BLaER1 treated with 17β-estradiol and CSF1 and Interleukin-3, amounts not matched to agents 10 nM and 100 nM (cell line): ENCODE measurements around the gene PKN1.

Experiments used
- H3K27ac ChIP-seq, 11 experiments: shearing (Covaris generic); formaldehyde crosslinking; 2 replicates each; pipeline ENCODE4 v1.8.1; 2022
- H3K27me3 ChIP-seq, 11 experiments: shearing (Covaris generic); formaldehyde crosslinking; 2 replicates each; pipeline ENCODE4 v1.8.1; 2022
- H3K36me3 ChIP-seq, 11 experiments: shearing (Covaris generic); formaldehyde crosslinking; 2 replicates each; pipeline ENCODE4 v1.8.1; 2022
- H3K4me1 ChIP-seq, 10 experiments: shearing (Covaris generic); formaldehyde crosslinking; 2 replicates each; pipeline ENCODE4 v1.8.1; 2022
- H3K4me2 ChIP-seq, 11 experiments: shearing (Covaris generic); formaldehyde crosslinking; 2 replicates each; pipeline ENCODE4 v1.8.1; 2022
- H3K4me3 ChIP-seq, 10 experiments: shearing (Covaris generic); formaldehyde crosslinking; 2 replicates each; pipeline ENCODE4 v1.8.1; 2022
- H3K9ac ChIP-seq, 11 experiments: shearing (Covaris generic); formaldehyde crosslinking; 2 replicates each; pipeline ENCODE4 v1.8.1; 2022
- H3K9me3 ChIP-seq, 11 experiments: shearing (Covaris generic); formaldehyde crosslinking; replicated peaks in 1 of 11; 2 replicates each; pipeline ENCODE4 v1.8.1; 2022
- H4K20me1 ChIP-seq, 11 experiments: shearing (Covaris generic); formaldehyde crosslinking; 2 replicates each; pipeline ENCODE4 v1.8.1; 2022
- Cebpa-rat ChIP-seq, 11 experiments: shearing (Covaris generic); IDR thresholded peaks; 2 replicates each; pipeline ENCODE4 v1.8.1; 2022

The PKN1 gene

DNA sequence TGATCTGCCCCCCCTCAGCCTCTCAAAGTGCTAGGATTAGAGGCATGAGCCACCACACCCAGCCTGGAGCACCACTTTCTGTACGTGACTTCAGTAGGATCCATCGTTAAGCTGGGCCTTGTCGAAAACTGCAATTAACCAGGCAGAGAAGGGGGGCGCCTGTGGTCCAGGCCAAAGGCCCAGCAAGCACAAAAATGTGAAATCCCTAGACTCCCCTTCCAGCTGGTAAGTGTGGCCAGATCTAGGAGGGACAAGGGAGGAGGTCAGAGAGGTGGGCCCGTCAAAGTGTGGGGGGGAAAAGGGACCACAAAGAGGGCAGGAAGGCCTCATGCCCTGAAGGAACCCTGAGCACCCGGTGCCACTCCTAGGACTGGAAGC, 27.7 kb upstream of the PKN1 start:
- H3K9me3 ChIP-seq, result no peaks in the 10 kb centered on the region
- peaks cover 39 to 76% (median 58%) of the 10 kb centered on the region in 10 experiments for H3K4me1 ChIP-seq
- peaks cover 84 to 93% (median 89%) of the 10 kb centered on the region in 11 experiments for H3K36me3 ChIP-seq
- H3K4me3 ChIP-seq, result peak overlapping the region in 1 of 10 experiments; percentile 20; a peak in 2 of 20 replicates
- H3K27me3 ChIP-seq, result no peaks in the 10 kb centered on the region
- peak overlapping the region in 2 of 11 experiments; percentile 30 to 32; a peak in 2 of 22 replicates for H3K27ac ChIP-seq
- H3K9ac ChIP-seq, result no peak overlapping the region
- H3K4me2 ChIP-seq, result peak overlapping the region in 6 of 11 experiments; percentile 21 to 42 (median 27); a peak in 7 of 22 replicates
- H4K20me1 ChIP-seq, result peaks cover 26 to 48% (median 39%) of the 10 kb centered on the region in 11 experiments
- no peak for TF ChIP-seq Cebpa-rat (IDR thresholded peaks at IDR 0.05)

DNA sequence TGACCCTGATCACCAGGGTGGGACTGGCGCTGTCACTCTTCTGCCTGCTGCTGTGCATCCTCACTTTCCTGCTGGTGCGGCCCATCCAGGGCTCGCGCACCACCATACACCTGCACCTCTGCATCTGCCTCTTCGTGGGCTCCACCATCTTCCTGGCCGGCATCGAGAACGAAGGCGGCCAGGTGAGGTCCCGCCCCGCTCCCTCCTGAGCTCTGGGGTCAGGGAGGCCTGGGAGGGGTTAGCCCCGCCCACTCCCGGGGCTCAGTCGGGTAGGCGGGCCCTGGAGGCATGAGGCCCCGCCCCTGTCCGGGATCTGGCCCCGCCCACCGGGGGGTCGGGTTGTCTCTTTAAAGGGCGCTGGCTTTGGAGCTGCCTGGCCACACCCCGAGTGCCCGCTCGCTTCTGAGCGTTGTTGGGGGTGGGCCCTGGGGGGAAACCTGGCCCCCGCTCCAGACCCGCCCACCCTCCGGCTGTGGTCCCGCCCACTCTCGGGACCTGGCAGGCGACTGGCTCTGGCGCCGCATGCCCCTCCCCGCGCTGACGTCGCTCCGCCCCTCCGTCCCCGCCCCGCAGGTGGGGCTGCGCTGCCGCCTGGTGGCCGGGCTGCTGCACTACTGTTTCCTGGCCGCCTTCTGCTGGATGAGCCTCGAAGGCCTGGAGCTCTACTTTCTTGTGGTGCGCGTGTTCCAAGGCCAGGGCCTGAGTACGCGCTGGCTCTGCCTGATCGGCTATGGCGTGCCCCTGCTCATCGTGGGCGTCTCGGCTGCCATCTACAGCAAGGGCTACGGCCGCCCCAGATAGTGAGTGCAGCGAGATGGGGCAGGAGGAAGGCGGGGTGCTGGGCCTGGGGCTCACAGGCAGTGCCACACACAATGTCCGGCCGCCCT, 27.1 kb upstream of the PKN1 start:
- Histone ChIP-seq H3K36me3 (peaks cover 90 to 98% (median 95%) of the 10 kb centered on the region in 11 experiments), H3K27ac (peak overlapping the region in 10 of 11 experiments; percentile 11 to 64 (median 54); a peak in 15 of 22 replicates), H4K20me1 (peaks cover 33 to 54% (median 46%) of the 10 kb centered on the region in 11 experiments), H3K4me3 (peak overlapping the region in 3 of 10 experiments; percentile 20 to 29 (median 21); a peak in 2 of 20 replicates), H3K27me3 (no peaks in the 10 kb centered on the region), H3K4me1 (peaks cover 39 to 76% (median 58%) of the 10 kb centered on the region in 10 experiments), H3K9ac (peak overlapping the region in 10 of 11 experiments; percentile 25 to 71 (median 58); a peak in 16 of 22 replicates), H3K4me2 (peak overlapping the region; percentile 15 to 63 (median 56); a peak in 19 of 22 replicates), H3K9me3 (no peaks in the 10 kb centered on the region)
- no peak for TF ChIP-seq Cebpa-rat (IDR thresholded peaks at IDR 0.05)

DNA sequence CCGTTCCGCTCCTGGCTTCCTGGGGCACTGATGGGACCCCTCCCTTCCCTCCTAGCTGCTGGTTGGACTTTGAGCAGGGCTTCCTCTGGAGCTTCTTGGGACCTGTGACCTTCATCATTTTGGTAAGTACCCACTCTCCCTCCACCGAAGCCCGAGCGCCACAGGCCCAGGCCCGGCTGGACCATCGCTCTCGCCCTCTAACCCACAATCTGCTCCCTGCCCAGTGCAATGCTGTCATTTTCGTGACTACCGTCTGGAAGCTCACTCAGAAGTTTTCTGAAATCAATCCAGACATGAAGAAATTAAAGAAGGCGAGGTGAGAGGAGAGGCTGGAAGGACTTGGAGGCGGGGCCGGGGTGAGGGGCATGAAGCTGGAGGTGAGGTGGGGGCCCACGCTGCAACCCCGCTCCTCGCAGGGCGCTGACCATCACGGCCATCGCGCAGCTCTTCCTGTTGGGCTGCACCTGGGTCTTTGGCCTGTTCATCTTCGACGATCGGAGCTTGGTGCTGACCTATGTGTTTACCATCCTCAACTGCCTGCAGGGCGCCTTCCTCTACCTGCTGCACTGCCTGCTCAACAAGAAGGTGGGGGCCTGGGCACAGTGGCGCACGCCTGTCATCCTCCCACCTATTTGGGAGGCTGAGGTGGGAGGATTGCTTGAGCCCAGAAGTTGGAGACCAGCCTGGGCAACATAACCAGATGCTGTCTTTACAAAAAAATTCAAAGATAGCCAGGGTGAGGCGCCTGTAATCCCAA, 26.3 kb upstream of the PKN1 start:
- H3K4me1 ChIP-seq, result peaks cover 39 to 76% (median 58%) of the 10 kb centered on the region in 10 experiments
- TF ChIP-seq Cebpa-rat (IDR thresholded peaks at IDR 0.05), result no peak
- H3K4me3 ChIP-seq, result no peak overlapping the region
- H3K9me3 ChIP-seq, result no peaks in the 10 kb centered on the region
- H4K20me1 ChIP-seq, result peaks cover 41 to 62% (median 54%) of the 10 kb centered on the region in 11 experiments
- H3K36me3 ChIP-seq, result peaks cover 91 to 98% (median 96%) of the 10 kb centered on the region in 11 experiments
- H3K9ac ChIP-seq, result peak overlapping the region in 10 of 11 experiments; percentile 25 to 71 (median 58); a peak in 16 of 22 replicates
- peak overlapping the region; percentile 15 to 63 (median 56); a peak in 17 of 22 replicates for H3K4me2 ChIP-seq
- peak overlapping the region in 9 of 11 experiments; percentile 24 to 64 (median 54); a peak in 15 of 22 replicates for H3K27ac ChIP-seq
- no peaks in the 10 kb centered on the region for H3K27me3 ChIP-seq

DNA sequence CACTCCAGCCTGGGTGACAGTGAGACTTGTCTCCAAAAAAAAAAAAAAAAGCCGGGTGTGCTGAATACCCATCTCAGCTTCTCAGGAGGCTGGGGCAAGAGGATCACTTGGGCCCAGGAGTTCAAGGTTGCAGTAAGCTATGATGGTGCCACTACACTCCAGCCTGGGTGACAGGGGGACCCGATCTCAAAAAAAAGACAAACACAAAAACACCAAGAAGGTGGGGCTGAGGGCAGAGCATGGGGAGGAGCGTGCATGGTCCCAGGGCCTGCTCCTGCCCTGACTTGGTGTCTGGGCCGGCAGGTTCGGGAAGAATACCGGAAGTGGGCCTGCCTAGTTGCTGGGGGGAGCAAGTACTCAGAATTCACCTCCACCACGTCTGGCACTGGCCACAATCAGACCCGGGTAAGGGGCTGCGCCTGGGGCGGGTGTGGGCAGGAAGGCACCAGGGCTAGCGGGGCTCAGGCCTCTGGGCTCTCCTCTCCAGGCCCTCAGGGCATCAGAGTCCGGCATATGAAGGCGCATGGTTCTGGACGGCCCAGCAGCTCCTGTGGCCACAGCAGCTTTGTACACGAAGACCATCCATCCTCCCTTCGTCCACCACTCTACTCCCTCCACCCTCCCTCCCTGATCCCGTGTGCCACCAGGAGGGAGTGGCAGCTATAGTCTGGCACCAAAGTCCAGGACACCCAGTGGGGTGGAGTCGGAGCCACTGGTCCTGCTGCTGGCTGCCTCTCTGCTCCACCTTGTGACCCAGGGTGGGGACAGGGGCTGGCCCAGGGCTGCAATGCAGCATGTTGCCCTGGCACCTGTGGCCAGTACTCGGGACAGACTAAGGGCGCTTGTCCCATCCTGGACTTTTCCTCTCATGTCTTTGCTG, 25.3 kb upstream of the PKN1 start:
- peak overlapping the region in 1 of 11 experiments; percentile 34; a peak in 2 of 22 replicates for H3K27ac ChIP-seq
- no peak for TF ChIP-seq Cebpa-rat (IDR thresholded peaks at IDR 0.05)
- H3K9me3 ChIP-seq, result no peaks in the 10 kb centered on the region
- H3K9ac ChIP-seq, result peak overlapping the region in 8 of 11 experiments; percentile 3 to 68 (median 30); a peak in 10 of 22 replicates
- H3K36me3 ChIP-seq, result peaks cover 93 to 98% (median 96%) of the 10 kb centered on the region in 11 experiments
- peaks cover 39 to 76% (median 66%) of the 10 kb centered on the region in 10 experiments for H3K4me1 ChIP-seq
- no peak overlapping the region for H3K4me3 ChIP-seq
- H3K4me2 ChIP-seq, result peak overlapping the region in 6 of 11 experiments; percentile 24 to 97 (median 82); a peak in 5 of 22 replicates
- H3K27me3 ChIP-seq, result no peaks in the 10 kb centered on the region
- H4K20me1 ChIP-seq, result peaks cover 51 to 72% (median 64%) of the 10 kb centered on the region in 11 experiments

DNA sequence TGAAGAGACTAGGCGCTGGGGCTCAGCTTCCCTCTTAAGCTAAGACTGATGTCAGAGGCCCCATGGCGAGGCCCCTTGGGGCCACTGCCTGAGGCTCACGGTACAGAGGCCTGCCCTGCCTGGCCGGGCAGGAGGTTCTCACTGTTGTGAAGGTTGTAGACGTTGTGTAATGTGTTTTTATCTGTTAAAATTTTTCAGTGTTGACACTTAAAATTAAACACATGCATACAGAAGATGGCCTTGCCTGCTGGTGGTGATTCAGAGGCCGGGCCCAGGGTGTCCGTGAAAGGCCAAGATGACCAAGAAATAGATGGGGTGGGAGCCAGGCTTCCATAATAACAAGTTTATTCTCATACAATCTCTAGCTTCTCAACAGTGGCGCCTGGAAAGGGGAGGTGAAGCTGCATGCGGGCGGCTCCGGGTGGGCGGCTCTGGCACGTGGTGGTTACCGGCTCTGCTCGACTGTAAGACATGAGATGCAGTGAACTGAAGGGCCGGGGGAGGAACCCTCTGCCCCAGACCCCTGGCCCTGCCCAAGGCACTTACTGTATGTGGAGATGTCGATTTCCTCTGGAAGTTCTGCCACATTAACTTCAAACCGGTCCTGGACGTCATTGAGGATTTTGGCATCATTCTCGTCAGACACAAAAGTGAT, 24.5 kb upstream of the PKN1 start:
- peaks cover 45 to 80% (median 73%) of the 10 kb centered on the region in 10 experiments for H3K4me1 ChIP-seq
- H3K9ac ChIP-seq, result peak overlapping the region in 9 of 11 experiments; percentile 3 to 68 (median 29); a peak in 13 of 22 replicates
- no peak overlapping the region for H3K4me3 ChIP-seq
- no peak for TF ChIP-seq Cebpa-rat (IDR thresholded peaks at IDR 0.05)
- H3K9me3 ChIP-seq, result no peaks in the 10 kb centered on the region
- peak overlapping the region in 8 of 11 experiments; percentile 24 to 97 (median 82); a peak in 11 of 22 replicates for H3K4me2 ChIP-seq
- peaks cover 59 to 80% (median 72%) of the 10 kb centered on the region in 11 experiments for H4K20me1 ChIP-seq
- no peaks in the 10 kb centered on the region for H3K27me3 ChIP-seq
- H3K27ac ChIP-seq, result peak overlapping the region in 3 of 11 experiments; percentile 6 to 68 (median 66); a peak in 5 of 22 replicates
- peaks cover 93 to 98% (median 96%) of the 10 kb centered on the region in 11 experiments for H3K36me3 ChIP-seq

DNA sequence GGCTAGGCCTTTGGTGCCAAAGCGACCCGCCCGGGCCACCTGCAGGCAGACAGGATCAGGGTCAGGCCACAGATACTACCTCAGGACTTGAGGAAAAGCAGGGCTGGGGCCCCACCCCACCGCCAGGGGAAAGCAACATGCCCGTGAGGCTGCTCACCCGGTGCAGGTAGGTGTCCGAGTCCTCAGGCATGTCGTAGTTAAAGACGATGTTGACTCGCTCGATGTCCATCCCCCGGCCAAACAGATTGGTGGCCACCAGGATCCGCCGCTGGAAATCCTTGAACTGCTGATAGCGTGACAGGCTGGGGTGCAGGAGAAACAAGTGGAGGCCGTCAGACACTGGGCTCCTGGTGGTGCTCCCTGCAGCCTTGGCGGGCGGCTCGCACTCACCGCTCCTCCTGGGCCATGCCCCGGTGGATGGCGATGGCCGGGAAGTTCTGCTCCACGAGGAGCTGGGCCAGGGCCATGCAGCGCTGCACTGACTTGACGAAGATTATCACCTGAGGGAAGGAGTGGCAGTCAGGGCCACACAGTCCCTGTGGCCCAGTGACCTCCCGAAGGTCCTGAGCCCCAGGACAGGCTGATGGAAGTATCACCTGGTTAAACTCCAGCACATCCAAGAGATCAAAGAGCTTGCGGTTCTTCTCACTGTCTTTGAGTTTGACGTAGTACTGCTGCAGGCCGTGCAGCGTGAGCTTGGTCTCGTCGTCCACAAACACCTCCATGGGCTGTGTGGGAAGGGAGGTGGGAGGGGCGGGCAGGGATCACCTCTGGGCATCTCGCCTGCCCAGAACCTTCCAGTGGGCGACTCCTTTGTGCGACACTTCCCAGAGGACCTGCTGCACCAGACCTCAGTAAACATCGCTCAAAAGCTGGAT, 23.7 kb upstream of the PKN1 start:
- H3K4me3 ChIP-seq, result no peak overlapping the region
- H3K27me3 ChIP-seq, result no peaks in the 10 kb centered on the region
- peaks cover 53 to 87% (median 80%) of the 10 kb centered on the region in 10 experiments for H3K4me1 ChIP-seq
- H3K9me3 ChIP-seq, result no peaks in the 10 kb centered on the region
- peak overlapping the region in 7 of 11 experiments; percentile 46 to 68 (median 62); a peak in 12 of 22 replicates for H3K27ac ChIP-seq
- TF ChIP-seq Cebpa-rat (IDR thresholded peaks at IDR 0.05), result no peak
- H3K9ac ChIP-seq, result peak overlapping the region in 9 of 11 experiments; percentile 5 to 68 (median 52); a peak in 15 of 22 replicates
- H3K36me3 ChIP-seq, result peaks cover 90 to 98% (median 96%) of the 10 kb centered on the region in 11 experiments
- H3K4me2 ChIP-seq, result peak overlapping the region in 10 of 11 experiments; percentile 31 to 97 (median 82); a peak in 19 of 22 replicates
- H4K20me1 ChIP-seq, result peaks cover 66 to 88% (median 80%) of the 10 kb centered on the region in 11 experiments
